OCI-LY3 (cell line): ENCODE data around the gene INPP5J.

Experiments
- EZH2phosphoT487 ChIP-seq: fragments of 200-600 bp; shearing (Covaris generic); IDR thresholded peaks from 2 replicates; pipeline ENCODE4 v1.6.1; 2018; ENCODE audit warnings: antibody characterized with exemption, mixed run types, low read depth
- TF ChIP-seq, protein P1 (sequence below): fragments of 200-600, 300-600 bp; sonication (generic); IDR thresholded peaks from 2 replicates; pipeline ENCODE4 v1.5.1; 2014; ENCODE audit warnings: antibody characterized with exemption, low read length, low read depth

DNA sequence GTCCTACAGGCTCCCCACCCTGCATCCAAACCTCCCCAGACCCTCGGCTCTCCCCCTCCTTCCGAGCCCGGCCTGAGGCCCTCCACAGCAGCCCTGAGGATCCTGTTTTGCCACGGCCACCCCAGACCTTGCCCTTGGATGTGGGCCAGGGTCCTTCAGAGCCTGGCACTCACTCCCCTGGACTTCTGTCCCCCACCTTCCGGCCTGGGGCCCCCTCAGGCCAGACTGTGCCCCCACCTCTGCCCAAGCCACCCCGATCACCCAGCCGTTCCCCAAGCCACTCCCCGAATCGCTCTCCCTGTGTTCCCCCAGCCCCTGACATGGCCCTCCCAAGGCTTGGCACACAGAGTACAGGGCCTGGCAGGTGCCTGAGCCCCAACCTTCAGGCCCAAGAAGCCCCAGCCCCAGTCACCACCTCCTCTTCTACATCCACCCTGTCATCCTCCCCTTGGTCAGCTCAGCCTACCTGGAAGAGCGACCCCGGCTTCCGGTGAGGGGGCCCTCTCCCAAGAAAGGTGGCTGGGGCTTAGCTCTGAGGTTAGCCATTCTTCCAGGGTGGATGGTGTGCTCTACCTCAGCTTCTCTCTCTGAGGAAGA, 2.9 kb downstream of the INPP5J start:
- TF ChIP-seq, protein P1, sequence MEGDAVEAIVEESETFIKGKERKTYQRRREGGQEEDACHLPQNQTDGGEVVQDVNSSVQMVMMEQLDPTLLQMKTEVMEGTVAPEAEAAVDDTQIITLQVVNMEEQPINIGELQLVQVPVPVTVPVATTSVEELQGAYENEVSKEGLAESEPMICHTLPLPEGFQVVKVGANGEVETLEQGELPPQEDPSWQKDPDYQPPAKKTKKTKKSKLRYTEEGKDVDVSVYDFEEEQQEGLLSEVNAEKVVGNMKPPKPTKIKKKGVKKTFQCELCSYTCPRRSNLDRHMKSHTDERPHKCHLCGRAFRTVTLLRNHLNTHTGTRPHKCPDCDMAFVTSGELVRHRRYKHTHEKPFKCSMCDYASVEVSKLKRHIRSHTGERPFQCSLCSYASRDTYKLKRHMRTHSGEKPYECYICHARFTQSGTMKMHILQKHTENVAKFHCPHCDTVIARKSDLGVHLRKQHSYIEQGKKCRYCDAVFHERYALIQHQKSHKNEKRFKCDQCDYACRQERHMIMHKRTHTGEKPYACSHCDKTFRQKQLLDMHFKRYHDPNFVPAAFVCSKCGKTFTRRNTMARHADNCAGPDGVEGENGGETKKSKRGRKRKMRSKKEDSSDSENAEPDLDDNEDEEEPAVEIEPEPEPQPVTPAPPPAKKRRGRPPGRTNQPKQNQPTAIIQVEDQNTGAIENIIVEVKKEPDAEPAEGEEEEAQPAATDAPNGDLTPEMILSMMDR, result no peak
- TF ChIP-seq EZH2phosphoT487, result no peak
